Naive thymus-derived CD4-positive, alpha-beta T cell (primary cell): ENCODE data around the gene ABCC4. TPM values are rescaled to one million over a fixed set of nuclear protein-coding genes. Genes with fewer than 3 reads are reported as not detected.

Source experiments
- ATAC-seq: fragments of 150-1000 bp; cut with Tn5 transposase; 2 replicates; pipeline ENCODE4 v1.10.0; 2021; ENCODE audit warnings: mild to moderate bottlenecking, moderate library complexity
- CTCF ChIA-PET: fragments of 350-600 bp; sonication (Branson Sonifier 250); formaldehyde crosslinking; loops from one replicate; lab custom pipeline; 2021; ENCODE audit warnings: antibody characterized with exemption; lab: Charles Lee
- POLR2A ChIA-PET: fragments of 350-600 bp; sonication (Branson Sonifier 250); formaldehyde crosslinking; loops from one replicate; lab custom pipeline; 2021; ENCODE audit warnings: antibody characterized with exemption, inconsistent platforms; lab: Charles Lee
- DNase-seq, 9 donors: peaks; one replicate each; pipeline versions ENCODE4 v3.0.0 to v3.0.0-alpha.2; 2020 to 2022; ENCODE audit warnings: mixed read lengths in 1 of 9
- H3K27ac ChIP-seq: one replicate; pipeline ENCODE4 v1.7.0; 2013; ENCODE audit warnings: mild to moderate bottlenecking, low read depth, low read length, moderate library complexity
- H3K27me3 ChIP-seq, 2 donors: one replicate each; pipeline ENCODE4 v1.7.0; 2013; ENCODE audit warnings: low read length in 2 of 2, mild to moderate bottlenecking in 2 of 2, moderate library complexity in 2 of 2; ENCODE audit not compliant: control insufficient read depth in 2 of 2, insufficient read depth in 2 of 2
- H3K36me3 ChIP-seq, 3 experiments: 1 replicate in 2 of 3; 2 replicates in 1 of 3; pipeline ENCODE4 v1.7.0; 2013; ENCODE audit warnings: low read length in 3 of 3, mild to moderate bottlenecking in 3 of 3, moderate library complexity in 1 of 3; ENCODE audit not compliant: insufficient read depth in 3 of 3, control insufficient read depth in 2 of 3
- H3K4me1 ChIP-seq, 2 donors: one replicate each; pipeline ENCODE4 v1.7.0; 2013; ENCODE audit warnings: low read length in 2 of 2, mild to moderate bottlenecking in 2 of 2, moderate library complexity in 1 of 2; ENCODE audit not compliant: control insufficient read depth in 2 of 2, insufficient read depth in 2 of 2
- H3K4me3 ChIP-seq: 2 replicates; pipeline ENCODE4 v1.7.0; 2013; ENCODE audit warnings: mild to moderate bottlenecking, low read length
- H3K9me3 ChIP-seq, 3 experiments: 1 replicate in 2 of 3; 2 replicates in 1 of 3; pipeline ENCODE4 v1.7.0; 2013; ENCODE audit warnings: low read length in 3 of 3; ENCODE audit not compliant: control insufficient read depth in 2 of 3
- H3K27ac Mint-ChIP-seq, 9 donors: one replicate each; pipeline ENCODE4 v1.8.0; 2020 to 2022; ENCODE audit warnings: mixed read lengths in 9 of 9, mild to moderate bottlenecking in 8 of 9, moderate library complexity in 5 of 9, inconsistent platforms in 2 of 9
- H3K27me3 Mint-ChIP-seq, 5 donors: one replicate each; pipeline ENCODE4 v1.8.0; 2021 to 2022; ENCODE audit warnings: mixed read lengths in 5 of 5, mild to moderate bottlenecking in 1 of 5
- H3K36me3 Mint-ChIP-seq, 5 donors: one replicate each; pipeline ENCODE4 v1.8.0; 2020 to 2022; ENCODE audit warnings: mixed read lengths in 5 of 5, mild to moderate bottlenecking in 3 of 5, inconsistent platforms in 1 of 5
- H3K4me1 Mint-ChIP-seq, 7 donors: one replicate each; pipeline ENCODE4 v1.8.0; 2020 to 2022; ENCODE audit warnings: mixed read lengths in 7 of 7, mild to moderate bottlenecking in 3 of 7, inconsistent platforms in 1 of 7
- H3K4me3 Mint-ChIP-seq, 10 donors: one replicate each; pipeline ENCODE4 v1.8.0; 2020 to 2022; ENCODE audit warnings: mild to moderate bottlenecking in 10 of 10, mixed read lengths in 10 of 10, moderate library complexity in 6 of 10, inconsistent platforms in 2 of 10
- H3K9me3 Mint-ChIP-seq, 11 donors: one replicate each; pipeline ENCODE4 v1.8.0; 2020 to 2022; ENCODE audit warnings: mixed read lengths in 11 of 11, mild to moderate bottlenecking in 4 of 11, inconsistent platforms in 1 of 11, moderate library complexity in 1 of 11
- intact Hi-C, 2 donors: fragments of 100-400 bp; cut with micrococcal nuclease; formaldehyde crosslinking; loops; one replicate each; pipeline ENCODE4 v1.15.1; 2023
- polyA plus RNA-seq, 2 donors: library from polyadenylated mRNA; unstranded; fragments of 300-500 nt; fragmentation: Illumina TruSeq; gene quantifications; one replicate each; pipeline ENCODE4 v1.2.3, GENCODE V29; 2021
- total RNA-seq, 6 experiments: library from RNA in 5 of 6; stranded (reverse) in 5 of 6; gene quantifications; 1 replicate in 5 of 6; 2 replicates in 1 of 6; pipeline ENCODE4 v1.2.3 and lab custom pipeline; 2021 to 2026

ABCC4 gene
- total and polyA plus RNA-seq, 7 experiments from 2014 or later: 3.5 to 9.2 (median 7.3) TPM

DNA sequence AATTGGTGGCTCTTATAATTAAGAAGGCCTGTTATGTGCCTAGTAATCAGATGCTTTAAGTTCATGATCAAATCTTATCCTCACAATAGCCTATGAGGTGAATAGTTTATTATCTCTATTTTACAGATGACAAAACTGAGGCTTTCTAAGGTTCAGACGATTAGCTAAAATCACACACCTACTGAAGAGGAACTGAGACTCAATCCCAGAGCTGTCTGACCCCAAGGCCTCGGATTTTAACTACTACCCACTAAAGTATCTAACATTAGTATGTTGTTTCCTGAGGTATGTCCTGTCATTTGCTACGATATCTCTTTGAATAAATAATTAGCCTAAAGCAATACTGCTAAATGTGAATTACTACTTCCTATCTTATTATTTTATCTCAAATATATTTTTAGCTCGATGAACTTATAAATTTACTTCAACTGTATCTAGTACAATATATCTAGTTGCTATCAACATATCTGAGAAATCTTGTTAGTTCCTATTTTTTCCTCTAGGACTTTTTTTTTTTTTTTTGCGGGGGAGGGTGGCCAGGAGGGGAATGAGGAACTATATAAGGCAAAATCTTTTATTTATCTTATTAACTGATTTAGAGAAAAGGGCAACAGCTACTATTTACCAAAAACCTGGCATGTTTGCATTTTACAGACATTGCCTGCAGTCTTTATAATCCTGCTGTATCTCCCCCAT is 118.5 kb downstream of the ABCC4 start:
- DNase-seq: no peak
- H3K9me3 Mint-ChIP-seq: peaks cover 0 to 44% (median 22%) of the 10 kb centered on the region in 11 donors
- ChIA-PET POLR2A (interaction anchor here (0.6 kb wide), 1 partner anchor 198 kb away, joined by 6 read pairs; no protein-coding TSS in a partner anchor), CTCF (interaction anchor here (1.7 kb wide), 1 partner anchor 9 kb away, joined by 5 read pairs; no protein-coding TSS in a partner anchor)
- H3K4me3 Mint-ChIP-seq: peak overlapping the region in 4 of 10 donors; percentile 11 to 89 (median 48)
- H3K27me3 Mint-ChIP-seq: no peaks in the 10 kb centered on the region
- H3K4me1 Mint-ChIP-seq: peaks cover 34 to 91% (median 73%) of the 10 kb centered on the region in 7 donors
- H3K4me3 ChIP-seq: no peak overlapping the region
- peaks cover 14 to 39% (median 36%) of the 10 kb centered on the region in 5 donors for H3K36me3 Mint-ChIP-seq
- no peak for ATAC-seq
- H3K4me1 ChIP-seq: peaks cover 15 to 44% of the 10 kb centered on the region in 2 donors
- peak overlapping the region in 8 of 9 donors; percentile 57 to 95 (median 86) for H3K27ac Mint-ChIP-seq
- intact Hi-C loops: loop anchor here (10.0 kb wide), 2 partner anchors 318 to 748 kb away; no protein-coding TSS in a partner anchor
- no peaks in the 10 kb centered on the region for H3K27me3 ChIP-seq
- peak overlapping the region; percentile 12 for H3K27ac ChIP-seq
- no peaks in the 10 kb centered on the region for H3K36me3 ChIP-seq
- H3K9me3 ChIP-seq: peaks cover 0 to 9% (median 5%) of the 10 kb centered on the region in 3 experiments

DNA sequence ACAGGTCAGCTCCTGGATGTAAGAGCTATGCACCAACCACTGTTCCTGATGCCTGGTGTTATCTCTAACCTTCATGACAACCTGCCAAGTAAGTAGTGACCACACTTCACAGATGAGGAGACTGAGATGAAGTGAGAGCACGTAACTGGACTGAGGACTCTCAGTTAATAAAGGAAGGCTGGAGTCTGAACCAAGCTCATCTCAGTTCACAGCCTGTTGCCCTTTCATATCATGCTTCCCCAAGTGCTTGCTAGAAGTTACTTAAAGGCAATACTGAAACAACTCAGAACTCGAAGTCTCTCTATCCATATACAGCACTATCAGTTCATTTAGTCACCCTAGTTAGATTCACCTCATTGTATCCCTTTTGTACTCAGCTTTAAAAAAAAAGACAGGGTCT is 119.7 kb downstream of the ABCC4 start:
- ChIA-PET POLR2A (no interaction called here), CTCF (interaction anchor here (1.0 to 1.1 kb wide), 3 partner anchors 9 to 294 kb away, joined by 3 to 4 read pairs (median 4); no protein-coding TSS in a partner anchor)
- Histone ChIP-seq H3K4me3 (no peak overlapping the region), H3K27me3 (no peaks in the 10 kb centered on the region), H3K27ac (no peak overlapping the region), H3K9me3 (peaks cover 0 to 9% (median 5%) of the 10 kb centered on the region in 3 experiments), H3K36me3 (no peaks in the 10 kb centered on the region), H3K4me1 (peaks cover 14 to 50% of the 10 kb centered on the region in 2 donors)
- DNase-seq: no peak
- H3K27me3 Mint-ChIP-seq: no peaks in the 10 kb centered on the region
- peak overlapping the region in 7 of 9 donors; percentile 9 to 76 (median 35) for H3K27ac Mint-ChIP-seq
- H3K4me1 Mint-ChIP-seq: peaks cover 40 to 95% (median 78%) of the 10 kb centered on the region in 7 donors
- H3K36me3 Mint-ChIP-seq: peaks cover 19 to 50% (median 37%) of the 10 kb centered on the region in 5 donors
- H3K9me3 Mint-ChIP-seq: peaks cover 0 to 48% (median 22%) of the 10 kb centered on the region in 11 donors
- intact Hi-C loops: loop anchor here (10.0 kb wide), 2 partner anchors 317 to 747 kb away; no protein-coding TSS in a partner anchor
- peak overlapping the region in 1 of 10 donors; percentile 39 for H3K4me3 Mint-ChIP-seq
- ATAC-seq: no peak

DNA sequence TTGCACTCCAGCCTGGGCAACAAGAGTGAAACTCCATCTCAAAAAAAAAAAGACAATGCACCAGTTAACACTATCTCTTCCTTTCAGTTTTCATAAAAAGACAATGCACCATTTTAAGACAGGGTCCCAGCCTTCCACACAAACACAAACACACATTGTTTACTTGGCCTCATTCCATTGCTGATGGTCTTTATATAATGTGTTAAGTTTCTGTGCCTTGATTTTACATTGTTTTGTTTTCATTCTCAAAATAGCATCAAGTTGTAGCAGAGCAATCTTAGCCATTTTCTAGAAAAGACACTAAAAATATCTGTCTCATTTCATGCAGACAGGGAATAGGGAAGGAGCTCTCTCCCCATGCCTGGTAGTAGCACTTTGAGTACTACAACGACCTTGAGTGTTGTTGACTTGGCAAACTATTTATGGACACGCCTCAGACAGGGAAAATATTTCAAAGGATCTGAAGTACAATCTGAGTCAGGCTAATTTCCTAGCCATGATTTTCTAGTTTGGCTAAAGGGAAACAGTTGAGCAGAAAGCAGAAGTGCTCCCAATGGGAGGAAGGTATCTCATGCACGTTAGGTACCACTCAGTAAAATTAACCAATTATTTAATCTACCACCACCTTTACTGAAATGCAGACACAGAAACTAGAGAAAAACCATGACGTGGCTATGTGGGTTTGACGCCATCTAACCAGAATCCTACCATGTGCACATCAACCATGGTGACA is 120.6 kb downstream of the ABCC4 start:
- intact Hi-C loops: loop anchor here (10.0 kb wide), 2 partner anchors 316 to 746 kb away; no protein-coding TSS in a partner anchor
- peak overlapping the region in 3 of 10 donors; percentile 7 to 39 (median 9) for H3K4me3 Mint-ChIP-seq
- POLR2A ChIA-PET: interaction anchor here (0.6 kb wide), 1 partner anchor 14 kb away, joined by 3 read pairs; no protein-coding TSS in a partner anchor
- CTCF ChIA-PET: interaction anchor here (0.6 to 1.0 kb wide), 3 partner anchors 10 to 506 kb away, joined by 3 to 4 read pairs (median 3); no protein-coding TSS in a partner anchor
- ATAC-seq: no peak
- Histone ChIP-seq H3K27me3 (no peaks in the 10 kb centered on the region), H3K27ac (no peak overlapping the region), H3K9me3 (peaks cover 0 to 9% (median 5%) of the 10 kb centered on the region in 3 experiments), H3K4me3 (no peak overlapping the region), H3K4me1 (peaks cover 8 to 49% of the 10 kb centered on the region in 2 donors), H3K36me3 (no peaks in the 10 kb centered on the region)
- peak overlapping the region in 6 of 9 donors; percentile 6 to 57 (median 39) for H3K27ac Mint-ChIP-seq
- peaks cover 0 to 41% (median 18%) of the 10 kb centered on the region in 11 donors for H3K9me3 Mint-ChIP-seq
- peaks cover 39 to 95% (median 76%) of the 10 kb centered on the region in 7 donors for H3K4me1 Mint-ChIP-seq
- H3K36me3 Mint-ChIP-seq: peaks cover 19 to 46% (median 37%) of the 10 kb centered on the region in 5 donors
- DNase-seq: no peak
- H3K27me3 Mint-ChIP-seq: no peaks in the 10 kb centered on the region

- Mint-ChIP-seq H3K9me3 (peaks cover 0 to 41% (median 18%) of the 10 kb centered on the region in 11 donors), H3K36me3 (peaks cover 23 to 70% (median 51%) of the 10 kb centered on the region in 5 donors), H3K27ac (peak overlapping the region; percentile 53 to 99 (median 94)), H3K27me3 (no peaks in the 10 kb centered on the region), H3K4me1 (peaks cover 29 to 68% (median 58%) of the 10 kb centered on the region in 7 donors), H3K4me3 (peak overlapping the region; percentile 35 to 78 (median 58))
- H3K4me3 ChIP-seq: no peak overlapping the region
- intact Hi-C loops: loop anchor here in 1 of 2 donors (1.0 to 2.0 kb wide), 2 partner anchors 10 to 24 kb away; no protein-coding TSS in a partner anchor
- H3K27ac ChIP-seq: peak overlapping the region; percentile 57
- peaks cover 0 to 23% of the 10 kb centered on the region in 2 donors for H3K4me1 ChIP-seq
- H3K27me3 ChIP-seq: no peaks in the 10 kb centered on the region
- peak in 7 of 9 donors; percentile 15 to 69 (median 61) for DNase-seq
- POLR2A ChIA-PET: interaction anchor here (1.0 to 2.3 kb wide), 3 partner anchors 8 to 50 kb away, joined by 4 to 11 read pairs (median 7); no protein-coding TSS in a partner anchor
- no peaks in the 10 kb centered on the region for H3K36me3 ChIP-seq
- CTCF ChIA-PET: interaction anchor here (1.5 kb wide), 1 partner anchor 12 kb away, joined by 7 read pairs; no protein-coding TSS in a partner anchor
- ATAC-seq: peak; percentile 76
- H3K9me3 ChIP-seq: peaks cover 0 to 9% (median 5%) of the 10 kb centered on the region in 3 experiments
Observed at GRCh38 chr13:95176611-95177259, 124.5 kb downstream of the ABCC4 start.

DNA sequence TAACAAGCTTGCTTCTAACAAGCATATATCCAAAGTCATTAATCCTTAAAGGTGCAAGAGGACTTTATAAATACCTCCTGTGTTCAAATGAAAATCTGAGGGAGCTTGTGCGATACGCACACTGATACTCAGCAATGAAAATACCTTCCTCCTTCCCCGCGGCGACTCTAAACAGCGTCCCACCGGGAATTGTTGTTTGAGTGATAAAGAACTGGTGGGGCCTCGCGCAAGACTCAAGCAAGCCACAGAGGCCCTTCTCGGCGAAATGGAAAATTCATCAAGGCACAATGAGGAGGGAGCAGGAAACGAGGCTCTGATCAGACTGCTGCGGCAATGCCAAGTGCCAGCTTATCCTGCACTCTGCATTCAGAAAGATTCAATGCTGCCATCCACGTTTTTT is 126.7 kb downstream of the ABCC4 start:
- no peaks in the 10 kb centered on the region for H3K36me3 ChIP-seq
- intact Hi-C loops: no loop called here
- ChIA-PET CTCF (no interaction called here), POLR2A (no interaction called here)
- DNase-seq (no peak), ATAC-seq (no peak)
- H3K27me3 Mint-ChIP-seq: no peaks in the 10 kb centered on the region
- H3K27ac ChIP-seq: no peak overlapping the region
- H3K9me3 Mint-ChIP-seq: peaks cover 0 to 20% (median 10%) of the 10 kb centered on the region in 11 donors
- H3K4me1 ChIP-seq: peaks cover 0 to 23% of the 10 kb centered on the region in 2 donors
- peak overlapping the region in 5 of 9 donors; percentile 66 to 99 (median 89) for H3K27ac Mint-ChIP-seq
- peaks cover 0 to 9% (median 5%) of the 10 kb centered on the region in 3 experiments for H3K9me3 ChIP-seq
- H3K36me3 Mint-ChIP-seq: peaks cover 28 to 77% (median 52%) of the 10 kb centered on the region in 5 donors
- H3K4me3 ChIP-seq: no peak overlapping the region
- no peaks in the 10 kb centered on the region for H3K27me3 ChIP-seq
- H3K4me3 Mint-ChIP-seq: peak overlapping the region in 1 of 10 donors; percentile 13
- H3K4me1 Mint-ChIP-seq: peaks cover 18 to 48% (median 43%) of the 10 kb centered on the region in 7 donors
